Mucosa of descending colon (tissue), 3 donors: ENCODE data around the gene ZNF391. TPM values are rescaled to one million over a fixed set of nuclear protein-coding genes. Genes with fewer than 3 reads are reported as not detected.
"Not testable (repeated sequence)": the region's sequence is repeated elsewhere in the genome, so short reads cannot be mapped to it uniquely, and the experiment has no call there.

ENCODE experiments used
- ATAC-seq: fragments of 200-7000 bp; cut with Tn5 transposase; one replicate; pipeline ENCODE4 v1.9.1; 2020; ENCODE audit warnings: mild to moderate bottlenecking, moderate library complexity
- DNase-seq, 3 donors: peaks; one replicate each; pipeline ENCODE4 v3.0.0-alpha.2; 2020
- H3K36me3 ChIP-seq: fragments of 200-600 bp; one replicate; pipeline ENCODE4 v1.8.0; 2021; ENCODE audit warnings: low read depth, mild to moderate bottlenecking
- H3K4me1 ChIP-seq: fragments of 200-600 bp; one replicate; pipeline ENCODE4 v1.8.0; 2021; ENCODE audit warnings: low read depth, mild to moderate bottlenecking
- H3K4me3 ChIP-seq: fragments of 200-600 bp; one replicate; pipeline ENCODE4 v1.8.0; 2021; ENCODE audit warnings: mild to moderate bottlenecking
- H3K9me3 ChIP-seq: fragments of 200-600 bp; one replicate; pipeline ENCODE4 v1.8.0; 2021; ENCODE audit warnings: mild to moderate bottlenecking
- CTCF ChIP-seq: fragments of 200-600 bp; IDR thresholded peaks from one replicate; pipeline ENCODE4 v1.8.0; 2022; ENCODE audit warnings: antibody characterized with exemption, mild to moderate bottlenecking
- intact Hi-C, 2 donors: fragments of 100-400 bp; cut with DNase I in 1 of 2; cut with micrococcal nuclease in 1 of 2; formaldehyde crosslinking; loops; one replicate each; pipeline versions ENCODE4 v1.11.0 to v1.11.1; 2022; cut with DNase I, micrococcal nuclease
- total RNA-seq, 3 donors: library from RNA; stranded (reverse); fragmentation: NEBNext Ultra II Directional in 2 of 3; extraction: Animal tissue kit (Norgen Biotek cat#: 25700) in 2 of 3; gene quantifications; one replicate each; pipeline versions ENCODE4 v1.2.1 to v1.2.4, GENCODE V29; 2021 to 2023
- donor health status: DM: no; HTN: no; CAD: no; lungs with moderate emphysema.
- donor health status: DM: no; HTN: no; CAD: no.
- donor health status: DM: no; HTN: yes; CAD: no.

ZNF391 gene
- total RNA-seq, 3 donors from 2014 or later = 1.3 to 2.2 (median 1.6) TPM

GRCh38 chr6:27422651-27423332 lies 34.2 kb downstream of the ZNF391 start:
- no peaks in the 10 kb centered on the region for H3K36me3 ChIP-seq
- TF ChIP-seq CTCF = no peak

GRCh38 chr6:27424851-27425250 lies 36.3 kb downstream of the ZNF391 start:
- H3K4me3 ChIP-seq, DNase-seq, H3K4me1 ChIP-seq, ATAC-seq, H3K36me3 ChIP-seq, H3K9me3 ChIP-seq, intact Hi-C loops: not testable (repeated sequence)

More at GRCh38 chr6:27422651-27423332, 34.2 kb downstream of the ZNF391 start:
- H3K9me3 ChIP-seq = no peaks in the 10 kb centered on the region
- intact Hi-C loops = no loop called here
- H3K4me3 ChIP-seq = no peak overlapping the region
- DNase-seq (peak in 1 of 3 donors; percentile 3), ATAC-seq (no peak)
- no peaks in the 10 kb centered on the region for H3K4me1 ChIP-seq

- Histone ChIP-seq H3K36me3 (no peaks in the 10 kb centered on the region), H3K4me1 (no peaks in the 10 kb centered on the region), H3K9me3 (no peaks in the 10 kb centered on the region), H3K4me3 (no peak overlapping the region)
- TF ChIP-seq CTCF = no peak
- intact Hi-C loops = no loop called here
- ATAC-seq = no peak
- no peak for DNase-seq
These were observed 37.6 kb downstream of the ZNF391 start for GRCh38 chr6:27426045-27426620.

GRCh38 chr6:27428502-27428901 lies 39.9 kb downstream of the ZNF391 start:
- intact Hi-C loops = no loop called here
- no peak for TF ChIP-seq CTCF
- no peaks in the 10 kb centered on the region for H3K9me3 ChIP-seq
- DNase-seq = no peak
- no peak overlapping the region for H3K4me3 ChIP-seq
- H3K36me3 ChIP-seq = no peaks in the 10 kb centered on the region
- H3K4me1 ChIP-seq = no peaks in the 10 kb centered on the region
- no peak for ATAC-seq

GRCh38 chr6:27428966-27429365 lies 40.4 kb downstream of the ZNF391 start:
- Histone ChIP-seq H3K4me3 (no peak overlapping the region), H3K36me3 (no peaks in the 10 kb centered on the region), H3K9me3 (no peaks in the 10 kb centered on the region), H3K4me1 (no peaks in the 10 kb centered on the region)
- no peak for TF ChIP-seq CTCF
- no peak for DNase-seq
- intact Hi-C loops = no loop called here
- no peak for ATAC-seq

- no peak for TF ChIP-seq CTCF
- Histone ChIP-seq H3K4me1 (no peaks in the 10 kb centered on the region), H3K4me3 (no peak overlapping the region), H3K36me3 (no peaks in the 10 kb centered on the region), H3K9me3 (no peaks in the 10 kb centered on the region)
- no peak for ATAC-seq
- no peak for DNase-seq
- intact Hi-C loops = no loop called here
These were observed 45.2 kb downstream of the ZNF391 start for GRCh38 chr6:27433714-27434113.
